ENCODE measurements around the gene TCIRG1. TPM values are rescaled to one million over a fixed set of nuclear protein-coding genes. Genes with fewer than 3 reads are reported as not detected.

TCIRG1 gene
- total and polyA plus RNA-seq, 2 of the 13 experiments (the other 11 are each of a cell fraction or from before 2014, with no cell fraction given): 48.0 to 69.6 TPM

GRCh38 chr11:68037411-68038225, 1.2 kb upstream of the TCIRG1 start (continued):
- TF ChIP-seq, protein P1, sequence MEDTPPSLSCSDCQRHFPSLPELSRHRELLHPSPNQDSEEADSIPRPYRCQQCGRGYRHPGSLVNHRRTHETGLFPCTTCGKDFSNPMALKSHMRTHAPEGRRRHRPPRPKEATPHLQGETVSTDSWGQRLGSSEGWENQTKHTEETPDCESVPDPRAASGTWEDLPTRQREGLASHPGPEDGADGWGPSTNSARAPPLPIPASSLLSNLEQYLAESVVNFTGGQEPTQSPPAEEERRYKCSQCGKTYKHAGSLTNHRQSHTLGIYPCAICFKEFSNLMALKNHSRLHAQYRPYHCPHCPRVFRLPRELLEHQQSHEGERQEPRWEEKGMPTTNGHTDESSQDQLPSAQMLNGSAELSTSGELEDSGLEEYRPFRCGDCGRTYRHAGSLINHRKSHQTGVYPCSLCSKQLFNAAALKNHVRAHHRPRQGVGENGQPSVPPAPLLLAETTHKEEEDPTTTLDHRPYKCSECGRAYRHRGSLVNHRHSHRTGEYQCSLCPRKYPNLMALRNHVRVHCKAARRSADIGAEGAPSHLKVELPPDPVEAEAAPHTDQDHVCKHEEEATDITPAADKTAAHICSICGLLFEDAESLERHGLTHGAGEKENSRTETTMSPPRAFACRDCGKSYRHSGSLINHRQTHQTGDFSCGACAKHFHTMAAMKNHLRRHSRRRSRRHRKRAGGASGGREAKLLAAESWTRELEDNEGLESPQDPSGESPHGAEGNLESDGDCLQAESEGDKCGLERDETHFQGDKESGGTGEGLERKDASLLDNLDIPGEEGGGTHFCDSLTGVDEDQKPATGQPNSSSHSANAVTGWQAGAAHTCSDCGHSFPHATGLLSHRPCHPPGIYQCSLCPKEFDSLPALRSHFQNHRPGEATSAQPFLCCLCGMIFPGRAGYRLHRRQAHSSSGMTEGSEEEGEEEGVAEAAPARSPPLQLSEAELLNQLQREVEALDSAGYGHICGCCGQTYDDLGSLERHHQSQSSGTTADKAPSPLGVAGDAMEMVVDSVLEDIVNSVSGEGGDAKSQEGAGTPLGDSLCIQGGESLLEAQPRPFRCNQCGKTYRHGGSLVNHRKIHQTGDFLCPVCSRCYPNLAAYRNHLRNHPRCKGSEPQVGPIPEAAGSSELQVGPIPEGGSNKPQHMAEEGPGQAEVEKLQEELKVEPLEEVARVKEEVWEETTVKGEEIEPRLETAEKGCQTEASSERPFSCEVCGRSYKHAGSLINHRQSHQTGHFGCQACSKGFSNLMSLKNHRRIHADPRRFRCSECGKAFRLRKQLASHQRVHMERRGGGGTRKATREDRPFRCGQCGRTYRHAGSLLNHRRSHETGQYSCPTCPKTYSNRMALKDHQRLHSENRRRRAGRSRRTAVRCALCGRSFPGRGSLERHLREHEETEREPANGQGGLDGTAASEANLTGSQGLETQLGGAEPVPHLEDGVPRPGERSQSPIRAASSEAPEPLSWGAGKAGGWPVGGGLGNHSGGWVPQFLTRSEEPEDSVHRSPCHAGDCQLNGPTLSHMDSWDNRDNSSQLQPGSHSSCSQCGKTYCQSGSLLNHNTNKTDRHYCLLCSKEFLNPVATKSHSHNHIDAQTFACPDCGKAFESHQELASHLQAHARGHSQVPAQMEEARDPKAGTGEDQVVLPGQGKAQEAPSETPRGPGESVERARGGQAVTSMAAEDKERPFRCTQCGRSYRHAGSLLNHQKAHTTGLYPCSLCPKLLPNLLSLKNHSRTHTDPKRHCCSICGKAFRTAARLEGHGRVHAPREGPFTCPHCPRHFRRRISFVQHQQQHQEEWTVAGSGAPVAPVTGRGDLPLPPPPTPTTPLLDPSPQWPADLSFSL (CRISPR knock-in tag; IDR thresholded peaks at IDR 0.05): no peak
- TF ChIP-seq PHB2 (IDR thresholded peaks at IDR 0.05; ENCODE audit: partially characterized antibody): no peak
- no peak for TF ChIP-seq ISL2 (CRISPR knock-in tag; IDR thresholded peaks at IDR 0.05)
- no peak for TF ChIP-seq ZFX (CRISPR knock-in tag; IDR thresholded peaks at IDR 0.05; ENCODE audit: low read depth)
- TF ChIP-seq SKI (IDR thresholded peaks at IDR 0.05; ENCODE audit: partially characterized antibody): no peak
- TF ChIP-seq ZNF343 (CRISPR knock-in tag; IDR thresholded peaks at IDR 0.05): no peak
- no peak for TF ChIP-seq RBM39 (IDR thresholded peaks at IDR 0.05; ENCODE audit: low read depth, low read length, poor library complexity, severe bottlenecking)
- TF ChIP-seq, protein P2, sequence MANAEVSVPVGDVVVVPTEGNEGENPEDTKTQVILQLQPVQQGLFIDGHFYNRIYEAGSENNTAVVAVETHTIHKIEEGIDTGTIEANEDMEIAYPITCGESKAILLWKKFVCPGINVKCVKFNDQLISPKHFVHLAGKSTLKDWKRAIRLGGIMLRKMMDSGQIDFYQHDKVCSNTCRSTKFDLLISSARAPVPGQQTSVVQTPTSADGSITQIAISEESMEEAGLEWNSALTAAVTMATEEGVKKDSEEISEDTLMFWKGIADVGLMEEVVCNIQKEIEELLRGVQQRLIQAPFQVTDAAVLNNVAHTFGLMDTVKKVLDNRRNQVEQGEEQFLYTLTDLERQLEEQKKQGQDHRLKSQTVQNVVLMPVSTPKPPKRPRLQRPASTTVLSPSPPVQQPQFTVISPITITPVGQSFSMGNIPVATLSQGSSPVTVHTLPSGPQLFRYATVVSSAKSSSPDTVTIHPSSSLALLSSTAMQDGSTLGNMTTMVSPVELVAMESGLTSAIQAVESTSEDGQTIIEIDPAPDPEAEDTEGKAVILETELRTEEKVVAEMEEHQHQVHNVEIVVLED (CRISPR knock-in tag; IDR thresholded peaks at IDR 0.05; ENCODE audit: borderline replicate concordance): no peak
- TF ChIP-seq PPARG (CRISPR knock-in tag; conservative IDR thresholded peaks at IDR 0.05): no peak
- TF ChIP-seq, protein P3, sequence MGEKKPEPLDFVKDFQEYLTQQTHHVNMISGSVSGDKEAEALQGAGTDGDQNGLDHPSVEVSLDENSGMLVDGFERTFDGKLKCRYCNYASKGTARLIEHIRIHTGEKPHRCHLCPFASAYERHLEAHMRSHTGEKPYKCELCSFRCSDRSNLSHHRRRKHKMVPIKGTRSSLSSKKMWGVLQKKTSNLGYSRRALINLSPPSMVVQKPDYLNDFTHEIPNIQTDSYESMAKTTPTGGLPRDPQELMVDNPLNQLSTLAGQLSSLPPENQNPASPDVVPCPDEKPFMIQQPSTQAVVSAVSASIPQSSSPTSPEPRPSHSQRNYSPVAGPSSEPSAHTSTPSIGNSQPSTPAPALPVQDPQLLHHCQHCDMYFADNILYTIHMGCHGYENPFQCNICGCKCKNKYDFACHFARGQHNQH (CRISPR knock-in tag; IDR thresholded peaks at IDR 0.05): no peak
- TF ChIP-seq ZNF563 (CRISPR knock-in tag; IDR thresholded peaks at IDR 0.05): no peak
- TF ChIP-seq SSRP1 (CRISPR knock-in tag; IDR thresholded peaks at IDR 0.05): no peak
- TF ChIP-seq, protein P4, sequence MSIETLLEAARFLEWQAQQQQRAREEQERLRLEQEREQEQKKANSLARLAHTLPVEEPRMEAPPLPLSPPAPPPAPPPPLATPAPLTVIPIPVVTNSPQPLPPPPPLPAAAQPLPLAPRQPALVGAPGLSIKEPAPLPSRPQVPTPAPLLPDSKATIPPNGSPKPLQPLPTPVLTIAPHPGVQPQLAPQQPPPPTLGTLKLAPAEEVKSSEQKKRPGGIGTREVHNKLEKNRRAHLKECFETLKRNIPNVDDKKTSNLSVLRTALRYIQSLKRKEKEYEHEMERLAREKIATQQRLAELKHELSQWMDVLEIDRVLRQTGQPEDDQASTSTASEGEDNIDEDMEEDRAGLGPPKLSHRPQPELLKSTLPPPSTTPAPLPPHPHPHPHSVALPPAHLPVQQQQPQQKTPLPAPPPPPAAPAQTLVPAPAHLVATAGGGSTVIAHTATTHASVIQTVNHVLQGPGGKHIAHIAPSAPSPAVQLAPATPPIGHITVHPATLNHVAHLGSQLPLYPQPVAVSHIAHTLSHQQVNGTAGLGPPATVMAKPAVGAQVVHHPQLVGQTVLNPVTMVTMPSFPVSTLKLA (IDR thresholded peaks at IDR 0.05): no peak
- no peak for TF ChIP-seq TEAD2 (CRISPR knock-in tag; IDR thresholded peaks at IDR 0.05)
- no peak for TF ChIP-seq TSC22D2 (CRISPR knock-in tag; IDR thresholded peaks at IDR 0.05; ENCODE audit: borderline replicate concordance)
- TF ChIP-seq SIN3A (IDR thresholded peaks at IDR 0.05; ENCODE audit: borderline replicate concordance, low read depth, low read length): no peak
- no peak for TF ChIP-seq U2AF2 (IDR thresholded peaks at IDR 0.05; ENCODE audit: low read depth, low read length)
- no peak for TF ChIP-seq GTF3A (CRISPR knock-in tag; conservative IDR thresholded peaks at IDR 0.05)
- peak; percentile 20 for TF ChIP-seq HNRNPLL (IDR thresholded peaks at IDR 0.05; ENCODE audit: low read depth, low read length, poor library complexity, severe bottlenecking)

All from HepG2 (cell line).